ENCODE results near the gene TRIM47. TPM values are rescaled to one million over a fixed set of nuclear protein-coding genes. Genes with fewer than 3 reads are reported as not detected.

The TRIM47 gene
- total and polyA plus RNA-seq, 2 of the 13 experiments (the other 11 are each of a cell fraction or from before 2014, with no cell fraction given), result 33.5 to 82.0 TPM

DNA sequence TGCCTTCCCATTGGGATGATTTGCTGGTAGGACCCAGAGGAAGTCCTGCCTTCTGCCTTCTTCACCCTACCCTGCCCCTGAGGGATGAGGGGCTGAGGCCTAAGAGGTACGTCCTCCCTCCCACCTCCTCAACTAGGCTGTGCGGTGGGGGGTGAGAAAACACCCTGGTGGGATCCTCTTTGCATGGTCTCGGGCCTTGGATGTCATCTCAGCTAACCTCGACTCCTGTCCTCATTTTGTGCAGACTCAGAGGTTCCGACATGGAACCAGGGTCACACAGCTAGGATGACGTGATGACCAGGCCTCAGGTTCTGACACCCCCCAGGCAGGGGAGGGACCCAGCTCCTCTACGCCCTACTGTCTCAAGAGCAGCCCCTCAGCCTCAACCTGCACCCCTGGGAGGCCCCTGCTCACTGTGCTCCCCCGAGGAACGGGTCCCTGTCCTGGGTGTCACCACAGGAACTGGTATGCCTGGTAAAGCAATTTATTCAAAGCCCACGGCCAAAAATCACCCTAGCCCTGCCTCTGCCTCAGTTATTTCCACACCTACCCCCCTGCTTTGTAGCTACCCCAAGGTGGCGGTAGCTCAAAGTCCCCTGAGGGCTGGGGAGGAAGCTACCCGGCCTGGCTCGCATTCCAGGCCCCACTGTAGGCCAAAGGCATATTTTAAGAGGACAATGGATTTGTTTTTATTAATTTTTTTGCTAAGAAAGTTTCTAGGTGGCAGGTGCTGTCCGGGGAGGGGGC is 51.6 kb downstream of the TRIM47 start (continued):
- TF ChIP-seq ZNF496 (CRISPR knock-in tag; IDR thresholded peaks at IDR 0.05; ENCODE audit: insufficient replicate concordance) (no peak), SNAPC2 (CRISPR knock-in tag; IDR thresholded peaks at IDR 0.05) (no peak), ZFX (CRISPR knock-in tag; IDR thresholded peaks at IDR 0.05; ENCODE audit: low read depth) (peak; percentile 70; the same call in 1 of the 2 replicates), ZNF891 (CRISPR knock-in tag; IDR thresholded peaks at IDR 0.05) (peak; percentile 40; the same call in 1 of the 2 replicates)

GRCh38 chr17:75825748-75826370 is 52.5 kb downstream of the TRIM47 start:
- in situ Hi-C loops (cut with HindIII; ENCODE audit: extremely low pct_ligation_motif_present, low pct_unique_long_range_greater_than_20kb), result no loop called here
- FAIRE-seq, result no peak
- Histone ChIP-seq H3K4me3 (replicated peaks in 1 of 3; ENCODE audit: insufficient read depth in 1 of 3, low read depth in 2 of 3, low read length in 3 of 3) (no peak overlapping the region), H3K4me1 (ENCODE audit: insufficient read depth, low read length) (peaks cover 22% of the 10 kb centered on the region), H3K79me2 (ENCODE audit: insufficient read depth, low read length) (no peaks in the 10 kb centered on the region), H2AFZ (ENCODE audit: low read length) (no peak overlapping the region), H4K20me1 (ENCODE audit: insufficient read depth, low read length) (no peaks in the 10 kb centered on the region), H3K9me3 (ENCODE audit: low read length) (no peaks in the 10 kb centered on the region), H3K36me3 (replicated peaks in 1 of 2; ENCODE audit: control insufficient read depth in 1 of 2, insufficient read depth in 2 of 2, low read length in 2 of 2) (peaks cover 22 to 53% of the 10 kb centered on the region in 2 experiments), H3K9ac (ENCODE audit: insufficient read depth, low read depth, low read length) (no peak overlapping the region), H3K27me3 (ENCODE audit: control insufficient read depth in 1 of 2, insufficient read depth in 2 of 2, low read length in 2 of 2) (no peaks in the 10 kb centered on the region), H3K27ac (ENCODE audit: extremely low read length, insufficient read depth, low read length) (peak overlapping the region; percentile 33), H3K4me2 (ENCODE audit: low read depth, low read length) (no peak overlapping the region)
- no peak for ATAC-seq
- intact Hi-C loops (cut with micrococcal nuclease; ENCODE audit: unreplicated experiment), result loop anchor here (5.0 kb wide), 1 partner anchor 49 kb away; a partner anchor contains a TSS
- 94% methylated on average over 12 of the region's 12 CpGs for WGBS (ENCODE audit: low lambda C conversion rate)
- ChIA-PET POLR2A (interaction anchor here (1.0 to 8.0 kb wide), 13 partner anchors 8 to 71 kb away, joined by 3 to 88 read pairs (median 7); partner anchors contain the start of genes UNC13D, UNK and WBP2), CTCF (ENCODE audit: low intra/inter-chr PET ratio, low total read pairs) (no interaction called here)
- BruUV-seq (replicated peaks), result no TSS peak
- DNase-seq (ENCODE audit: low spot score), result no peak
- TF ChIP-seq CCDC6 (CRISPR knock-in tag; IDR thresholded peaks at IDR 0.05) (no peak), RBM22 (optimal IDR thresholded peaks at IDR 0.05; ENCODE audit: low read length) (peak; percentile 41), TEF (CRISPR knock-in tag; IDR thresholded peaks at IDR 0.05) (no peak), HOXA7 (CRISPR knock-in tag; IDR thresholded peaks at IDR 0.05) (no peak), PHF20 (CRISPR knock-in tag; IDR thresholded peaks at IDR 0.05) (no peak), SRSF4 (IDR thresholded peaks at IDR 0.05; ENCODE audit: low read depth, low read length, poor library complexity, severe bottlenecking) (no peak), MTA3 (CRISPR knock-in tag; IDR thresholded peaks at IDR 0.05) (no peak), SRSF1 (optimal IDR thresholded peaks at IDR 0.05; ENCODE audit: low read depth, low read length) (no peak), SAP130 (CRISPR knock-in tag; IDR thresholded peaks at IDR 0.05; ENCODE audit: low read depth) (no peak), HES4 (CRISPR knock-in tag; IDR thresholded peaks at IDR 0.05; ENCODE audit: borderline replicate concordance) (no peak), ZNF770 (CRISPR knock-in tag; IDR thresholded peaks at IDR 0.05) (peak; percentile 66; the same call in 1 of the 2 replicates), POLR2AphosphoS5 (IDR thresholded peaks at IDR 0.05; ENCODE audit: low read depth, low read length) (0 out of 2 replicates have a peak, but pooled peaks have one; percentile 5), NFIC (IDR thresholded peaks at IDR 0.05; ENCODE audit: low read length) (no peak)
- TF ChIP-seq, protein P1, sequence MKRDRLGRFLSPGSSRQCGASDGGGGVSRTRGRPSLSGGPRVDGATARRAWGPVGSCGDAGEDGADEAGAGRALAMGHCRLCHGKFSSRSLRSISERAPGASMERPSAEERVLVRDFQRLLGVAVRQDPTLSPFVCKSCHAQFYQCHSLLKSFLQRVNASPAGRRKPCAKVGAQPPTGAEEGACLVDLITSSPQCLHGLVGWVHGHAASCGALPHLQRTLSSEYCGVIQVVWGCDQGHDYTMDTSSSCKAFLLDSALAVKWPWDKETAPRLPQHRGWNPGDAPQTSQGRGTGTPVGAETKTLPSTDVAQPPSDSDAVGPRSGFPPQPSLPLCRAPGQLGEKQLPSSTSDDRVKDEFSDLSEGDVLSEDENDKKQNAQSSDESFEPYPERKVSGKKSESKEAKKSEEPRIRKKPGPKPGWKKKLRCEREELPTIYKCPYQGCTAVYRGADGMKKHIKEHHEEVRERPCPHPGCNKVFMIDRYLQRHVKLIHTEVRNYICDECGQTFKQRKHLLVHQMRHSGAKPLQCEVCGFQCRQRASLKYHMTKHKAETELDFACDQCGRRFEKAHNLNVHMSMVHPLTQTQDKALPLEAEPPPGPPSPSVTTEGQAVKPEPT (CRISPR knock-in tag; IDR thresholded peaks at IDR 0.05; ENCODE audit: low read depth), result no peak

All from HepG2 (cell line).